H9 (cell line): Measurements from ENCODE around the gene SERPINE2. TPM values are rescaled to one million over a fixed set of nuclear protein-coding genes. Genes with fewer than 3 reads are reported as not detected.

Source experiments
- DNase-seq: peaks from one replicate; pipeline ENCODE4 v3.0.0-alpha.2; 2017
- H2AFZ ChIP-seq: one replicate; pipeline ENCODE4 v1.6.1; 2013; ENCODE audit warnings: mild to moderate bottlenecking, low read length, control low read depth, moderate library complexity
- H2AK5ac ChIP-seq: 2 replicates; pipeline ENCODE4 v1.6.1; 2013; ENCODE audit warnings: low read length, control low read depth, mixed read lengths; ENCODE audit not compliant: insufficient read length
- H2BK120ac ChIP-seq: one replicate; pipeline ENCODE4 v1.6.1; 2013; ENCODE audit warnings: low read depth, mild to moderate bottlenecking, low read length, control low read depth, inconsistent platforms; ENCODE audit not compliant: poor library complexity, severe bottlenecking
- H2BK12ac ChIP-seq: 2 replicates; pipeline ENCODE4 v1.6.1; 2013; ENCODE audit warnings: low read length, control low read depth, mixed read lengths, low read depth; ENCODE audit not compliant: insufficient read length
- H2BK15ac ChIP-seq: 2 replicates; pipeline ENCODE4 v1.6.1; 2013; ENCODE audit warnings: low read depth, low read length, control low read depth
- H2BK20ac ChIP-seq: one replicate; pipeline ENCODE4 v1.6.1; 2013; ENCODE audit warnings: low read depth, mild to moderate bottlenecking, low read length, control low read depth, inconsistent platforms; ENCODE audit not compliant: poor library complexity, severe bottlenecking
- H2BK5ac ChIP-seq: 2 replicates; pipeline ENCODE4 v1.6.1; 2013; ENCODE audit warnings: low read length, control low read depth, mixed read lengths; ENCODE audit not compliant: insufficient read length
- H3K14ac ChIP-seq: 2 replicates; pipeline ENCODE4 v1.6.1; 2013; ENCODE audit warnings: low read length, control low read depth; ENCODE audit not compliant: insufficient read depth
- H3K18ac ChIP-seq: 2 replicates; pipeline ENCODE4 v1.6.1; 2013; ENCODE audit warnings: low read depth, mild to moderate bottlenecking, mixed read lengths, low read length, control low read depth; ENCODE audit not compliant: insufficient read length
- H3K23ac ChIP-seq: 2 replicates; pipeline ENCODE4 v1.6.1; 2013; ENCODE audit warnings: low read length, control low read depth, mixed read lengths, low read depth; ENCODE audit not compliant: insufficient read length
- H3K23me2 ChIP-seq: 2 replicates; pipeline ENCODE4 v1.6.1; 2013; ENCODE audit warnings: low read depth, mild to moderate bottlenecking, mixed read lengths, low read length, control low read depth; ENCODE audit not compliant: insufficient read length, poor library complexity, severe bottlenecking
- H3K27ac ChIP-seq: 2 replicates; pipeline ENCODE4 v1.5.1; 2013; ENCODE audit warnings: low read length, control low read depth, mixed read lengths, low read depth; ENCODE audit not compliant: insufficient read length
- H3K27me3 ChIP-seq: 2 replicates; pipeline ENCODE4 v1.6.1; 2013; ENCODE audit warnings: low read length, control low read depth, inconsistent platforms; ENCODE audit not compliant: insufficient read depth
- H3K4ac ChIP-seq: 2 replicates; pipeline ENCODE4 v1.6.1; 2013; ENCODE audit warnings: low read depth, mild to moderate bottlenecking, control low read depth, inconsistent platforms, low read length, moderate library complexity
- H3K4me1 ChIP-seq: 2 replicates; pipeline ENCODE4 v1.6.1; 2013; ENCODE audit warnings: low read length, control low read depth, inconsistent platforms; ENCODE audit not compliant: insufficient read depth
- H3K4me2 ChIP-seq: 2 replicates; pipeline ENCODE4 v1.6.1; 2013; ENCODE audit warnings: low read length, control low read depth, mixed read lengths; ENCODE audit not compliant: insufficient read length, insufficient read depth
- H3K56ac ChIP-seq: 2 replicates; pipeline ENCODE4 v1.6.1; 2013; ENCODE audit warnings: low read depth, mild to moderate bottlenecking, mixed read lengths, low read length, control low read depth; ENCODE audit not compliant: insufficient read length
- H3K79me1 ChIP-seq: 2 replicates; pipeline ENCODE4 v1.6.1; 2013; ENCODE audit warnings: low read depth, mild to moderate bottlenecking, moderate library complexity, low read length, control low read depth, inconsistent platforms; ENCODE audit not compliant: insufficient read depth, poor library complexity, severe bottlenecking
- H3K79me2 ChIP-seq: 2 replicates; pipeline ENCODE4 v1.6.1; 2013; ENCODE audit warnings: low read length, control low read depth, inconsistent platforms; ENCODE audit not compliant: insufficient read depth
- H3K9ac ChIP-seq: 2 replicates; pipeline ENCODE4 v1.6.1; 2013; ENCODE audit warnings: low read length, control low read depth, mixed read lengths; ENCODE audit not compliant: insufficient read length; ENCODE audit errors: extremely low read depth
- H3K9me3 ChIP-seq: one replicate; pipeline ENCODE4 v1.6.1; 2013; ENCODE audit warnings: low read depth, low read length, inconsistent platforms; ENCODE audit not compliant: control insufficient read depth
- H3T11ph ChIP-seq: one replicate; pipeline ENCODE4 v1.6.1; 2013; ENCODE audit warnings: mild to moderate bottlenecking, low read length, control low read depth, inconsistent platforms
- H4K20me1 ChIP-seq: one replicate; pipeline ENCODE4 v1.6.1; 2013; ENCODE audit not compliant: control insufficient read depth, insufficient read length, insufficient read depth
- H4K5ac ChIP-seq: 2 replicates; pipeline ENCODE4 v1.6.1; 2013; ENCODE audit warnings: low read depth, mild to moderate bottlenecking, mixed read lengths, low read length, control low read depth; ENCODE audit not compliant: insufficient read length
- H4K8ac ChIP-seq: replicated peaks from 2 replicates; pipeline ENCODE4 v1.6.1; 2013; ENCODE audit warnings: low read length, control low read depth, mixed read lengths, low read depth; ENCODE audit not compliant: insufficient read length
- H4K91ac ChIP-seq: 2 replicates; pipeline ENCODE4 v1.6.1; 2013; ENCODE audit warnings: low read depth, mild to moderate bottlenecking, moderate library complexity, mixed read lengths, low read length, control low read depth; ENCODE audit not compliant: insufficient read length
- H3K27ac Mint-ChIP-seq, 3 experiments: 2 replicates in 2 of 3; 3 replicates in 1 of 3; pipeline ENCODE4 v1.8.0; 2020 to 2021; ENCODE audit warnings: mixed read lengths in 3 of 3, mild to moderate bottlenecking in 1 of 3, moderate library complexity in 1 of 3
- H3K27me3 Mint-ChIP-seq: 2 replicates; pipeline ENCODE4 v1.8.0; 2021; ENCODE audit warnings: low read depth, mild to moderate bottlenecking, moderate library complexity, mixed read lengths
- H3K36me3 Mint-ChIP-seq, 3 experiments: 2 replicates in 2 of 3; 3 replicates in 1 of 3; pipeline ENCODE4 v1.8.0; 2020 to 2021; ENCODE audit warnings: low read depth in 3 of 3, mixed read lengths in 3 of 3; ENCODE audit not compliant: insufficient read depth in 1 of 3
- H3K4me1 Mint-ChIP-seq, 2 experiments: 2 replicates each; pipeline ENCODE4 v1.8.0; 2020; ENCODE audit warnings: mixed read lengths in 2 of 2
- H3K4me3 Mint-ChIP-seq, 2 experiments: 2 replicates in 1 of 2; 3 replicates in 1 of 2; pipeline ENCODE4 v1.8.0; 2020 to 2021; ENCODE audit warnings: mild to moderate bottlenecking in 2 of 2, mixed read lengths in 2 of 2, moderate library complexity in 1 of 2
- H3K9me3 Mint-ChIP-seq, 2 experiments: 2 replicates in 1 of 2; 3 replicates in 1 of 2; pipeline ENCODE4 v1.8.0; 2020; ENCODE audit warnings: mild to moderate bottlenecking in 2 of 2, mixed read lengths in 2 of 2, moderate library complexity in 1 of 2
- WGBS: extraction: QIAGEN DNeasy Blood & Tissue Kit; methylation state at CpG from one replicate; pipeline ENCODE4 v1.1.7; 2013; ENCODE audit warnings: missing lambda C conversion rate, low lambda C conversion rate, mixed read lengths; ENCODE audit not compliant: insufficient read length; ENCODE audit errors: extremely low coverage; 5-methylcytosine and 5-hydroxymethylcytosine counted together
- total RNA-seq: library from RNA; stranded (reverse); gene quantifications from 2 replicates; pipeline ENCODE4 v1.2.1, GENCODE V29; 2021
- TF ChIP-seq, protein P1 (sequence below): fragments of 200-600 bp; sonication (generic); conservative IDR thresholded peaks from 3 replicates; pipeline ENCODE4 v1.8.0; 2021; ENCODE audit warnings: antibody characterized with exemption, mild to moderate bottlenecking

SERPINE2 gene
- total RNA-seq, 1 experiment from 2014 or later, result 40.0 TPM

- no peak overlapping the region for H4K5ac ChIP-seq
- no peak overlapping the region for H2AFZ ChIP-seq
- no peak overlapping the region for H4K8ac ChIP-seq
- Mint-ChIP-seq H3K9me3 (no peaks in the 10 kb centered on the region), H3K4me3 (no peak overlapping the region), H3K27me3 (no peaks in the 10 kb centered on the region), H3K27ac (no peak overlapping the region), H3K36me3 (peaks cover 5 to 9% (median 7%) of the 10 kb centered on the region in 3 experiments; a peak in 6 of 7 replicates), H3K4me1 (peaks cover 4 to 12% of the 10 kb centered on the region in 2 experiments; a peak in 3 of 4 replicates)
- H2BK20ac ChIP-seq, result no peak overlapping the region
- H3K23me2 ChIP-seq, result no peaks in the 10 kb centered on the region
- no peak overlapping the region for H4K91ac ChIP-seq
- H3K56ac ChIP-seq, result no peak overlapping the region
- H4K20me1 ChIP-seq, result no peaks in the 10 kb centered on the region
- no peak overlapping the region for H3K4me2 ChIP-seq
- DNase-seq, result no peak
- H3K79me2 ChIP-seq, result no peaks in the 10 kb centered on the region
- no peak overlapping the region for H3K27ac ChIP-seq
- H3K4me1 ChIP-seq, result no peaks in the 10 kb centered on the region
- no peak overlapping the region for H3K9ac ChIP-seq
- H2BK5ac ChIP-seq, result no peak overlapping the region
- no CpG with 5 or more reads among the region's 5 CpGs for WGBS
- no peak overlapping the region for H3K18ac ChIP-seq
- no peaks in the 10 kb centered on the region for H3K27me3 ChIP-seq
- TF ChIP-seq, protein P1, sequence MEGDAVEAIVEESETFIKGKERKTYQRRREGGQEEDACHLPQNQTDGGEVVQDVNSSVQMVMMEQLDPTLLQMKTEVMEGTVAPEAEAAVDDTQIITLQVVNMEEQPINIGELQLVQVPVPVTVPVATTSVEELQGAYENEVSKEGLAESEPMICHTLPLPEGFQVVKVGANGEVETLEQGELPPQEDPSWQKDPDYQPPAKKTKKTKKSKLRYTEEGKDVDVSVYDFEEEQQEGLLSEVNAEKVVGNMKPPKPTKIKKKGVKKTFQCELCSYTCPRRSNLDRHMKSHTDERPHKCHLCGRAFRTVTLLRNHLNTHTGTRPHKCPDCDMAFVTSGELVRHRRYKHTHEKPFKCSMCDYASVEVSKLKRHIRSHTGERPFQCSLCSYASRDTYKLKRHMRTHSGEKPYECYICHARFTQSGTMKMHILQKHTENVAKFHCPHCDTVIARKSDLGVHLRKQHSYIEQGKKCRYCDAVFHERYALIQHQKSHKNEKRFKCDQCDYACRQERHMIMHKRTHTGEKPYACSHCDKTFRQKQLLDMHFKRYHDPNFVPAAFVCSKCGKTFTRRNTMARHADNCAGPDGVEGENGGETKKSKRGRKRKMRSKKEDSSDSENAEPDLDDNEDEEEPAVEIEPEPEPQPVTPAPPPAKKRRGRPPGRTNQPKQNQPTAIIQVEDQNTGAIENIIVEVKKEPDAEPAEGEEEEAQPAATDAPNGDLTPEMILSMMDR, result no peak
- no peak overlapping the region for H3K23ac ChIP-seq
- no peak overlapping the region for H3T11ph ChIP-seq
- H2AK5ac ChIP-seq, result no peak overlapping the region
- no peak overlapping the region for H3K4ac ChIP-seq
- H3K14ac ChIP-seq, result no peak overlapping the region
- H2BK15ac ChIP-seq, result no peak overlapping the region
- H2BK120ac ChIP-seq, result no peak overlapping the region
- H3K79me1 ChIP-seq, result no peaks in the 10 kb centered on the region
- H3K9me3 ChIP-seq, result no peaks in the 10 kb centered on the region
- no peak overlapping the region for H2BK12ac ChIP-seq
Observed at GRCh38 chr2:223971731-223972130, 67.4 kb downstream of the SERPINE2 start.
